ENCODE results near the gene LPP.

LPP gene

DNA sequence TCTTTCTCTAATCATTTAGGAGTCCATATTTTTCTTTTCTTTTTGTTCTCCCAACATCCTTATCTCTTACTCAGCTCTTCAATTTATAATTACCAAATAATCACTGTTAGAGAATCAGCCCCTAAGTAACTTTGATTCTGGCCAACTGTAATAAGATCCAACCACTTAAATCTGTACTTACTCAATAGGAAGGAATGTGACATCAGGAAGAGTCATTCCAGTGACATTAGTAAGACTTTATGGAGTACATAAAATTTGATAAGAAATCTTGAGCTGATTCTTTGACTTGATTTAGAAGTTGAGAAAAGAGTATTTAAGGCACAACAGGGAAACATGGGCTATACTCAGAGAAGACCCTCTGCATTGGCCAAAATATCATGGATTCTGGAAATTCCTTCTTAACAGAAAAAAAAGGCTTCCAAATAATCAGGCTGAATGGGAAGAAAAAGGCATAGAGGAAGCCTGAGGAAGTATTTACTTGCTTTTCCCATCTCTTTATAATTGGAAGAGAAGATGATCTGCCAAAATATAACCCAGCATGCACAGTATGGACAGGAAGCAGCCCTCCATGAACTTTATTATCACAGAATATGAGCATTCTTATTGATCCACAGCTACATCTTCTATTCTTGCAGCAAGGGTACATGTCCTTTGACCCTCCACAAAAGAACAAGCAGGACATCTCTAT is 728.1 kb downstream of the LPP start:
- DNase-seq (ENCODE audit: low read depth), result no peak

DNA sequence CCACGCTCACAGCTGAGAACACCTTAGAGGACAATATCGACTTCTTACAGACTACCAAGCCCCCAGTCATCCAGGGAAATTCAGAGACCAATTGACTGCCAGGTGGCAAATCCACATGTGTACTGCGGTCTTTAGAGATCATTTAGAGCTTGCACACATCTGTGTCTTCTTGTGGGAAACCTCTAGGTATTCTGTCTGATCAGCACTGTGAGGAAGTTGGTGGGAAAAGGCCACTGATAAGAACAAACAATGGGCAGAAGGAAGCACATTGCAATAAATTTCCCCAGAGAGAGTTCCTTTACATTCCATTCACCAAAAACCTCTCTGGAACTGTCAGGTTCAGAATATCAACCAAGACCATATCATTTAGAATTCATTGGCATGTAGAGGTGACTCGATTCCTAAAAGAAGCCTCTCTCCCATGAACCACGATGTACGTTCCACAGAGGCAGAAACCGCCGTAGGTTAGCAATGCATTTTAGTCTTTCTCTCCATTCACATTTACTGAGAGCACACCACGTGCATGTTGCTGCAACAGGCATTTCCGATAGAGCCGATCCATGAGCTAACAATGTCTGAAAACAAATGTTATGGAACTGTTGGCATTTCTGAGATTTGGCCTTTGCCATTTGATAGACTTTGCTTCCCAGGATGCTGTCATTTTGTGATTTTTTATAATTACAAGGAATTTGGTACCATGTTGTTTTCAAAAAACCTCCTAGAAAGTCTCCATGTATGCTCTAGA is 730.5 kb downstream of the LPP start:
- DNase-seq (ENCODE audit: low read depth), result no peak

DNA sequence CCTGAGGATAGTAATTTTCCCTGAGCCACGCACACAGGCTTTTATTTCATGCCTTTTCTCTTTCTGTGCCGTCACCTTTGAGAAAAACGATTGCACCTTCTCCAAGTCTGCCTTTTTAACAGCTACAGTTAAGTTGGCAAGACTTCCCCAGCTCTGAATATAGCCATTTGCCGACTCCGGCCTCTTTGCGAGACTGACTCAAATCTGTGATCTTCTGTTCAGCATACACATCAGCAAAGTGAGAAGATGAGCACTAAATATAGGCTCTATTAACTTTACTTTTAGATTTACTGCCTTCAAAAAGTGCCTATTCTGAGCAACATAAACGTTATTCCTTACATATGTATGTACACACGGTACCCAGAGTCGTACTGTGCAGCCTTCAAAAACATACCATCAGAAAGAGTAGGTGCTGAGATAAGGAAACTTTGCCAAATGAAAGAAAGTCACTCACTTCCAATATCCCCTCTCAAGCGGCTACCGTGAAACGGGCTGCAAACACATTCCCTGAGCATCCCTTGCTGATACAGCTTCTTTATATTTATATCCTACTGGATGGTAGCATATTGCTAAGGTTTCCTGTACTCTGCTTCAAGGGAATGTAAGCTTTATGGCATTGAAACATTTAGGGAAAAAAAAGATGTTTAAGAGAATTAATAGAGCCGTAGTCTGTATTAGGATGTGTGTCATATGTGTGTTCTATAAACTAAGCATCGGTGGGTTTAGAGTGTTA is 734.5 kb downstream of the LPP start:
- no peak for DNase-seq (ENCODE audit: low read depth)

DNA sequence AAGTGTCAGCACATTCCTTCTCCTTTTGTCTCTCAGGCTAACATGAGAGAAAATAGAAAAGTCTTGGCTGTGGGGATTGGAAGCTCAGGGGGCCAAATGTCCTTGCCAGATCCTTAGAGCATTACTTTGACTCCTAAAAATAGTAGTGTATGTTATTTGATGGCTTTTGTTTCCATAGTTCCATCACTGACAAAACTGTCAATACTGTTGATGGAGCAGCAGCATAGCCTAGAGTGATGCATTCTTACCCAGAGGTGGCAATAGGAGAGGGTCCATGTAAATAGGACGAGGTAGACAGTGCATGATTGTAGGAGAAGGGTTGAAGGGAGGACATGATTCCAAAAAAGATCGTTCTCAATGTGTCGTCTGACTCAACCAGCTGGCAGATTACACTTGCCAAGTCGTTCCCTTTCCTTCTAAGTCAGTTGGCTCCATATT is 735.1 kb downstream of the LPP start:
- no peak for DNase-seq (ENCODE audit: low read depth)

DNA sequence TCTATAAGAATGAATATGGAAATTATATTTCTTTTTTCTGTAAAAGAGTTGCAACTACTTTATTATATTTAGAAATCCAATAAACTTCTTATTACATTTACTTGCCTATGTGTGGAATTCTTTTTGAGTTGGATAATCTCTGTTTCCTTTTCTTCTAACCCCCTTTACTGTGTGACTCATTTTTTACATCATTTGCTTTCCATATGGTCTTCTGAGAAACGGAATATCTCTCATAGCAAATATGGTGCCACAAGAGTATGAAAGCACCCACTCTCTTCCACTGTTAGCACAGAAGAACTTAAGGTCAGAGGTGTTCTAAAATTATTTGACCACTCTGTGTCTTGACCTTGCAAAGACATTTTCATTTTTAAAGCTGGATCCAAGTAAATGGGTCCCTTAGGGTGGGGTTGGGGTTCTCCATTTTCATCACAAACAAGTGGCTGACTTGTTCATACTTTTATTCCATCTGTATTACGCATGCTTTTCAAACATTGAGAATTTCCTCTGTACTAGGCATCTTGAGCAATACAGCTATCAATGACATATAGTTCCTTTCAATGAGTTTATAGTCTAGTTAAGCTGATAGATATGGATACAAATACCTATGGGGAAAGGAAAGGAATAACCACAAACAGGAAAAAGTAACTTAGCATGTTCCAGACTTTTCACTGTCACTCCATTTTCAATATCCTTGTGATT is 736.8 kb downstream of the LPP start:
- DNase-seq (ENCODE audit: low read depth), result no peak

DNA sequence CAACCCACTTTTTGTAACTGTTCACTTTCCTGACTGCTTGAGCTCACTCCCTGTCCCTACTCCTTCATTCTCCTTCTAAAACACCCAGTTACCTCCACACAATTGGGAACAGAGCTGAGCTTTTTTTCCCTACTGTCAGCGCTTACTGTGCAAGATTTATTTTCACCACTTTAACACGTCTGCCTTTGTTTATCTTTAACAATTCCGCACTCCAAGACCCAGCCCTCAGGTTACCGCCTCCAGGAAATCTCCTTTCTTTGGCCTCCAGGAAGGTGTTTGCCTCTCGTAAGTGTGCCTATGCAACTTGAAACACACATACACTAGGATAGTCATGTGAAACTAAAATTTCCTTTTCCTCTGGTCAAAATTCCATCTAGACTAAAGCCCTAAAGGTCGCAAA is 745.9 kb downstream of the LPP start:
- DNase-seq (ENCODE audit: low read depth), result no peak

DNA sequence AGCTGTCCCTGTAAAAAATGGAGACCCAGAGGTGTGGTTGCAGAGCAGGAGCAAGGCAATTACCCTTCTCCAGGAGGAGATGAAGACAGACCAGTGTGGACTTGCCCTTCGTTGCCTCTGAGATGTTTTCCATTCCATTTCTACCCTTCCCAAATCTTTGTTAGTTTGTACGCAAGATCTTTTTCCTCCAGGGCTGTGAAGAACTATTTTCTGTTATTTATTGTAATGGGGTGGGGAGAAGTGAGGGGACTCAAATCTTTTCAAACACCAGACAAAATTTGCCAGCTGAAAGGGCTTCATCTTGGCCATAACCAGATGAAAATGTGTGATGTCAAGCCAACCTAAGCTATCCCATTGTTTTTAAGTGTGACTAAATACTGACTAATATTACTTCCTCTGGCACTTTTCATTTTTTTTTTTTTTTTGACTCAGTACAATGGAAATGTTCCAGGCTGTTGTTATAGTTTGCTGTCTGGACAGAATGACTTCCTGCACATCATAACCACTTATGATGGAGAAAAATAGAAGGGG is 746.5 kb downstream of the LPP start:
- DNase-seq (ENCODE audit: low read depth), result no peak

DNA sequence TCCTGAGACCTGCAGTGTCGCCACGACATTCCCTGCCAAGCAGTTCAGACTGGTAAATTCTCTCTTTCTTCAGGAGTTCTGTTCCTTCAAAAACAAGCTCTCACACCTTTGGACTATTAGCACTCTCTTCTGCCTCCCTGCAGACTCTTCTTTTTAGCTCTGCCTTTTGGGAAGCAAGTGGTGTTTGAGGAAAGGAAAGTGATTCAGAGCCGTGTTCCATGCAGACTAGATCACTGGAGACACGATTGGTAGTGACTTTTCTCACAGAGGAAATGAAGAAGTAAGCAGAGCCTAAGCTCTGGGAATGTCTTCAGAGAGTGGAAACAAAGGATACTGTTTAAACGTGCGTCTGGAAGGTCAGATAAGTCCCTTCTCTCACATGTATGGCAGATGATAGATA is 747.2 kb downstream of the LPP start:
- DNase-seq (ENCODE audit: low read depth), result no peak

DNA sequence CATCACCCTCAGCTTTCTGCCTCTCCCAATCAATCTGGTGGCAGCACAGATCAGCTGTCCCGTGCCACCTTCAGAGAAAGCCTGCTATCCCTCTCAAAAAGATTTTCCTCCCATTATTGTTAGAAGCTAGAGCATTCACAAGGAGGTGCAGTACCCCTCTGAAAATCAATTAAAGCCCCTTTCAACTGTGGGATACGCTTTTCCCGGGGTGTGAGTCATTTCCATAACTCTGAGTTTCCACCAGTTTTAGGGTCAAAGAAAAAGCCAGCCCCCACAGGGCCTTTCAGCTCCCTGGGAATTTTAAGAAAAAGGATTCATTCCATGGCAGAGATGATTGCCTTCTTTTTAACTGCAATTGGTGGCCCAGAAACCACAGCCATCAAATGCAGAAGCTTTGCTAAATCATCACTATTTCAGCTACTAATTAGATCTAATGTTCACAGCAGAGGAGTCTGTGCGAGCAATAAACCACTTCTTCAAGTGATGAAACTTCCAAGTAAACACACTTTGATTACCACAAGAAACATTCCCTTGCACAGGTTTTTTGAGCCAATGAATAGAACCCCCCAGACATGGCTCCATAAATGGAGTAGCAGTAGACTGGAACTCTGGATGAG is 747.8 kb downstream of the LPP start:
- no peak for DNase-seq (ENCODE audit: low read depth)

DNA sequence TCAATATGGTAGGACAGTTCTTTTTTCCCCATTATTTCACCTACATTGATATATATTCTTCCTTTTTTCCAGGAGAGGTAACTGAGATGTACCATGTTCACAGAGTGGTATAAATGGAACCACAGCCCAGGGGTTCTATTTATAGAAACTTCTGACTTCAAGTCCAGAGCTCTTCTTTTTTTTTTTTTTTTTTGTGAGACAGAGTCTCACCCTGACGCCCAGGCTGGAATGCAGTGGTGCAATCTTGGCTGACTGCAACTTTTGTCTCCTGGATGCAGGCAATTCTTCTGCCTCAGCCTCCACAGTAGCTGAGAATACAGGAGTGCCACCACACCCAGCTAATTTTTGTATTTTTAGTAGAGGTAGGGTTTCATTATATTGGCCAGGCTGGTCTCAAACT is 750.7 kb downstream of the LPP start:
- DNase-seq (ENCODE audit: low read depth), result no peak

DNA sequence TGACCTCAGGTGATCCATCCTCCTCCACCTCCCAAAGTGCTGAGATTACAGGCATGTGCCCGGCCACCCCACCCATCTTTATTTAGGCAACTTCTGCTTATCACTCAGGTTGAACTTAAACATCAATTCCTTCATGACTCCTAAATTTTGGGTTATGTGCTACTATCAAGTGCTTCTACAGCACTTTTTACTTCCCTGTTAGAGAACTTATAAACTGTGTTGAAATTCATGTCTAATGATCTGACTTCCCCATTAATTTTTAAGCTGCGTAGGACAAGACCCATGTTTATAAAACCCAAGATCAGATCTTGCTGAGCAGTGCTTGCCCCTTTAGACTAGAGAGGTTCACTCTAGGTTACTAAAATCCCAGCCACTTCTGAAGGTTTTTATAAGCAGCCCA is 751.6 kb downstream of the LPP start:
- no peak for DNase-seq (ENCODE audit: low read depth)

DNA sequence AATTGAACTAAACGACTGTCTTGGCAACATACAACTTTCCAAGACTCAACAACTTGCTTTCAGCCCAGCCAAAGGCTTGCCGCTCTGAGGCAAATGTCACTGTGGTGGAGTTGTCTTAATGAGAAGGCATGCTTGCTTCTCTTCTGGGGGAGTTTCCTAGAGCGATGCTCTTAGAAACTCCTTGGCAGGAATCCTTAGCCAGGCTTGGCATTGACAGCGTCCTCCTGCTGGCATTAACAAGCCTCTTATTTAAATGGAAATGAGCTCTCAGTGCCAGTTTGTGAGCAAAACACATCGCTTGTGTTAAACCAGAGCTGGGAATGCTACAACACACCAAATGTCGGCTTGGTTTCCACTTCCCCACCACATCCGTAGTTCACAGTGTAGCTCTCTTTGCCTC is 752.3 kb downstream of the LPP start:
- DNase-seq (ENCODE audit: low read depth), result no peak

DNA sequence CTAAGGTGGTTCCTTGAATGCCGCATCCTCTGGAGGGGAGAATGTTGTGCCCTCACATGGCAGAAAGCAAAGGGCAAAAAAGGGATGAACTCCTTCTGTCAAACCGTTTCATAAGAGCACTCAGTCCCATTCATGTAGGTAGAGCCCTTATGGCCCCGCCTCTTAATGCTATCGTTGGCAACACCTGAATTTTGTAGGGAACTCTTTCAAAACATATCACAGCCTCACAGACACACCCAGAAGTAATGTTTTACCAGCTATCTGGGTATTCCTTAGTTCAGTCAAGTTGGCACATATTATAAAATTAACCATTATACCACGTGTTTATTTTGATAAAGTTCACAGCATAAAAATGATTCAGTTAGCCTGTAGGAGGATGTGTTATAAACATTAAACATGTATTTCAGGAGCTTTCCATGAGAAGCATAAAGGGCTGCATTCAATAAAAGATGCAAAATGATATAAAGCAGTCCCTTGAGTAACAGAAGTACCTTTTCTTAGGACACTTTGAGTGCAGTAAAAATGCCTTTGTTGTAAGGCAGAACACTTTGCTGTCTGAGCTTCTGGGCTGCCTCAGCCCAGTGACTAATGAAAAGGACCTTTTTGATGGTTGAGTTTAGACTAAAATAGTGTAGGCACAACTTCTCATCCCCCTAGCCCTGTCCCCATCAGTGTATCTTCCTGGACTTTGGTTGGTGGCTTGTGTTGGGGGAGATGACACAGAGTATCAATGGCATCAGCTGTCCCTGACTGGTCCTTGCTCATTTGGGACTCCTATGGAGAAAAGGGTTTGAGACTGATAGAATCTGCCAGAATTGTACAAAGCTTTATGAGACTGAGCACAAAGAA is 754.3 kb downstream of the LPP start:
- DNase-seq (ENCODE audit: low read depth), result no peak

DNA sequence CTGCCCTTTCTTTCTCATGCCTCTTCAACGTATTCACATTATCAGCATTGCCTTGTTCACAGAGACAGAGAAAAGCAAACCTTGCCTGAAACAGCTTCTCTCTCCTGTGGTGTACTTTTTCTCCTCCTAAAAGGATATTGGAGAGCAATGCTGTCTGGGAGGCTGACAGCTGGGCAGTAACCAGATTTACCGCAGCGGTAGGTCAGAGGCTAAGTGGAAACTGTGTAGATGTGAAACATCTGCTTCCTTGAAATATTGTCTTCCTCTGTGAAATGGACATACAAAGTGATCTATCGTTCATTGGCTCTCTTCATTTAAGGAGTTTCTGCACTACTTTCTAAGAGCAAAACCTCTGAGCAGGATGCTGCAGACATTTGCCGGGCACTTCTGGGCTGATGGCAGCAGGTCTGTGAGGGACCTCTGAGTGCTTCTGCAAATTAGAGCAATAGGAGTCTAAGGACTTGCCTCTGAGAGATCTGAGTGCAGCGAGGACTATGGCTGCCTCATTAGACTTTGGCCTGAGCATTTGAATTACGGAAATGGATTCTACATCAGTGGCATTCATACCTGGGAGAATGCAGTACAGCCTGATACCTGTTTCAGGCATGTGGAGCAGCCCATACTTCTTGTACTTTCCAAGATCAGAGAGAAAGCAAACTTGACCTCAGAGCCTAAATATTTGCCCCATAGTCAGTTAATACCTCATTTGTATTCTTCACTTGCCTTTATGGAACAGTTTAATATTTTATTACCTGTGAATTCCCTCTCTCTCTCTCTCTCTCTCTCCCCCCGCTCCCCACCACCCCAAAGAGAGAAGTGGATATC is 757.3 kb downstream of the LPP start:
- DNase-seq (ENCODE audit: low read depth), result no peak

DNA sequence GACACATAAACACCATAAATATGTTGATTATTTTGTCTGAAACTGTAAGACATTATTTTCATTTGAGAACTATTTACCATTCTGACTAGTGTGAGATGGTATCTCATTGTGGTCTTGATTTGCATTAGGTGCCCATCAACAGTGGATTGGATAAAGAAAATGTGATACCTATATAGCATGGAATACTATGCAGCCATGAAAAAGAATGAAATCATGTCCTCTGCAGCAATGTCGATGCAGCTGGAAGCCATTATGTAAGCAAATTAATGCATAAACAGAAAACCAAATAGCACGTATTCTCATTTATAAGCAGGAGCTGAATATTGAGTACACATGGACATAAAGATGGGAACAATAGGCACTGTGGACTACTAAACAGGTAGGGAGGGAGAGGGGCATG is 759.1 kb downstream of the LPP start:
- DNase-seq (ENCODE audit: low read depth), result no peak

DNA sequence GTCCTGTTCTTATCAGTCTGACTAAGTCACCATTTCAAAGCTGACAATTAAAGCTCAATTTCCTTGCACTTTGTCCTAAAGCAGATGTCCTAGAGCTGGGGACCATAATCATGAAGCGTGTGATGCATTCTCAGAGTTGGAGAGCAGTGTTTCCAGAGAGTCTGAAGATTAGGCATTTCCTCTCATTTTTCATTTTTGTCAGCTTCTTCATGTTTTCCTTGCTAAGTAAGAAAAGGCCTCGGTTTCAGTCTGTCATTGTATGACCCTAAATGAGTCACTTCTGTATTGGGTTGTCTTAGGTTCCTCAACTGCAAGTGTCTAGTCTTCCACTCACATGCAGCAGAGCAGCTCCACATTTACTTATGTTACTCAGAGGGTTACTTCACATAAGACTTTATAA is 760.6 kb downstream of the LPP start:
- peak; percentile 2 for DNase-seq (ENCODE audit: low read depth)

DNA sequence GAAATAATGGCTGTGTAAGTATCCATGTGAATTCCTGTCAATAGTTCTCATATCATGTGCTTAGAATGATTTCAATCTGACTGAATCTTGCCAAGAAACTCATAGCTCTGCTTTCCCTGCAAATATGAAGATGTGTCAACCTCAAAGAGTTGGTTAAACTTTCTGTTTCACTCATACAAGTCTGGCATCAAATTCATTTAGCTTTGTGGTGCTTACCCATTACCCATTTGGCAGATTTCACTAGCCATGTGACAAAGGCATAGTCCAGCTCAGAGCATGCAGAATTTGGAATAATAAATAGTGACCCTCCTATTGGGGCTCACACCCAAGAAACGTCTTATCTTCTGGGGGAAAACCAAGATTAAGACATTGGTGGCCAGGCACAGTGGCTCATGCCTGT is 761.2 kb downstream of the LPP start:
- DNase-seq (ENCODE audit: low read depth), result peak; percentile 1

DNA sequence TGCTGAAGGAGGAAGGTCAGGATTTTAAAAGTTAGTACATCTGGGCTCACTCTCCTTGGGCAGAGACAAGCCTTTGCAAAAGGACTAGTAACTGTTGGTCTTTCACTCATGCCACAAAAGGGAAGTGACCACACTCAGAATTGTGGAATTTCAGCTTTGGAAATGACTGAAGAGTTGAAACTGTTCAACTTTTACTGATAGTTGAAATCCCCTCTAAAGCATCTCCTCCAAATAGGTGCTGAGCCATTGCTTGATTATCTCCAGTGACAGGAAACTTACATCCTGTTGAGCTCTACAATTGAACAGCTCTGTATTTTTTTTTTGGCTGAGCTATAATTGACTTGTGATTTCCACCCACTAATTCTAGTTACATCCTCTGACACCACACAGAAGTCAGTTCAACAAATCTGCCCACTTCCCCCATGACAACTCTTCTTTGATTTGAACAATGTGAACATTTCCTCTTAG is 763.0 kb downstream of the LPP start:
- DNase-seq (ENCODE audit: low read depth), result peak; percentile 4

DNA sequence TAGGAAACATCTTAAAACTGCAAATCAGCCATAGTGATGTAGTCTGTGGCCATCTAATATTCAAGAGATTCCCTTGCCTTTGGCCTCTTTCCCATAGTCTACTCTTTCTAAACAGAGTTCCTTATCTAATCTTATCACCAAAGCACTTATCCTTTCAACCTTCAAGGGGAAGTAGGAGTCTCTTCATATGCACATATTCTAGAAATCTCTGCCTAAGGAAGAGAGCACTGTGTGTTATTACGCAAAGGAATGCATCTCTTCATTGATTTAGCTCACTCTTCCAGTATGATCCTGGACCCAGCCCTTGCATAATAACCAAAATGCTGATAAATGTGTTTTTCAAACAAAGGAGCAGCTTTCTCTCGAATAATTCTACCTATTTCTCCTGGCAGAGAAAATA is 764.1 kb downstream of the LPP start:
- DNase-seq (ENCODE audit: low read depth), result no peak

DNA sequence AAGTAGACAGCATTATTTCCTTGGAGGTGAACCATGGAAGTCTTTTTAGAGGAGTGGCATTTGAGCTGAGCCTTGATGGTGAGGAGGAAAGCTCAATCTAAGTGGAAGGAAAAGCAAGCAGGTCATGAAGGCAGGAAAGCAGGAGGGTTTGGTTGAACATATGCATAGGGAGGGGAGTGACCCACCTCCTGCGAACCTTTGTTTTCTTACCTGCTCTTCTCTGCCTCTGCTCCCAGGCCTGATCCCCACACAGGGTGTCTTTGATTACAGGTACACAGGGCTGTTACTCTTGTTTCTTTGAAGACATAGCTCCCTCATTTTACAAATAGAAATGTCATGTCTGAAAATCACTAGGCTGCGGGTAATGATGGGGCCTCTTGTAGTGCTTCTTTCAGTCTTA is 769.7 kb downstream of the LPP start:
- DNase-seq (ENCODE audit: low read depth), result no peak

Data from activated T-cell treated with anti-CD3 and anti-CD28 coated beads for 24 hours (primary cell).